GM10847 (cell line): ENCODE results near the gene ZCCHC2.
A peak's percentile ranks its signal among the peaks of the same experiment; 100 is the strongest.

Experiments
- POLR2A ChIP-seq: IDR thresholded peaks from 2 replicates; pipeline ENCODE4 v1.6.1; 2011; ENCODE audit not compliant: insufficient read length; ENCODE audit errors: extremely low read depth

Gene ZCCHC2

DNA sequence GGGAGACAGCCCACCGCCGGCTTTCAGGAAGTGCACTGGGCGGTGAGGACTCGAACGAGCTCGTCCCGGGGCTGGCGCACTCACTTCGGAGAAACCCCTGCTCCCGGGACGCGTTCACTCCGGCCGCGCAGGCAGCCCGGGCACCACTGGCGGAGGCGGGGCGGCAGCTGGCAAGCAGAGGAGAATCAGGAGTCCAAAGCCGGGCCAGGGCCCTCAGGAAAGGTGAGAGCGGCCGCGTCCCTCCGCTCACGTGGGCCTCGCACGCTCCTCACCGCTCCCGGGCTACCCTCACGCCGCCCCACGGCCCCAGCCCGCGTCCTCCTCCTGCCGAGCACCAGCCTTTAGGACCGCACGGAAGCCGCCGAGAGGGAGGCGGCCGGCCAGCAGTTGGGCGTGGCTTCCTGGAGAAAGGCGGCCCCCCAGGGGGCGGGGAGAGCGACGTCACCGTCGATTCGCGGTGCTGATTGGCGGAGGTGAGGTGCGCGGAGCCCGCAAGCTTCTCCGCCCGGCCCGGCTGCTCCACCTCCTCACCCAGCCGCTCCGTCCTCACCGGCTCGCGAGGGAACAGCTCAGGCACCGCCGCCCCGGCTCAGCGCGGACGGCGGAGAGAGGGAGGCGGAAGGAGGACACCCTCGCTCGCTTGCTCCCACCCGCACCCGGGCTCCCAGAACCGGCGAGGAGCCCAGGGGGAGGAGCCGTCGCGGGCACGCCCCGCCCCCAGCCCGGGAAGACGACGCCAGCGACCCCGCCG is at the start of gene ZCCHC2:
TSS of gene ZCCHC2 (plus strand) at position 522 of the 751 bp plus-strand sequence. CDS start 400 bp downstream, outside the sequence.
- TF ChIP-seq POLR2A = peak; percentile 62

DNA sequence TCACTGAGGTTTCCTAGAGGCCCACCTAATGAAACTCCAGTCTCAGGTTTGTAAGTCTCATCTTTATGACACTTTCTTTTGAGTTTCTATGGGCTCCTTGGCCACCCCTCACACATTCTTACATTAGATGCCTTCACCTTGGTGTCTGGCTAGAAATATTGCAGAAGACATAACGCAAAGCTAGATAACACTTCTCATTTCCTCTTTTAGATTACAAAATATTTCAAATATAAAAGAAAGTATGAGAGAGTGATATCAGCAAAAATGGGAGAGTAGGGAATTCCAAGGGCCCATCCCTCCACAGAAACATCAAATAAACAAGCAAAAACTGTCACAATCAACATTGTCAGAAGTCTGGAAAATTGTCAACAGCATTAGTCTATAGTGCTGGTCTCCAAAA is 43.3 kb upstream of the ZCCHC2 start:
- no peak for TF ChIP-seq POLR2A

- TF ChIP-seq POLR2A = no peak
Observed at GRCh38 chr18:62480927-62481326, 41.9 kb upstream of the ZCCHC2 start.

- no peak for TF ChIP-seq POLR2A
Observed at GRCh38 chr18:62484941-62485340, 37.9 kb upstream of the ZCCHC2 start.

DNA sequence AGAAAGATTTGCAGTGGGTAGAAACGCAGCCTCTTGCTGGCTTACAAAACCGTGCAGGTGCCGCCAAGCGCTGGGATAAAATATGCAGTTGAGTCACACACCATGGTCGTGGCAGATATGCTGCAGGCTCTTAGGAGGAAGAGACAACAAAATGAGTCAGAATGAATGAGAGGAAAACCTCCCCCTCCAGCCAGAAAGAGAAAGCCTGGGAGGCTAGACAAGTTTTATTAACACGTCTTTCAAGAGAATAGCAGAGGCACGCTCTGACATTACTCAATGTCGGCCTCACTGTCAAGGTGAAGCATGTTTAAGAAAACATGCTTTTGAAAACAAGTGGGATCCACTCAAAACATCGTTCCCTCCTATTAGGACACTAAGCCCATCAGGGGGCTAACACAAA is 37.1 kb upstream of the ZCCHC2 start:
- no peak for TF ChIP-seq POLR2A

- TF ChIP-seq POLR2A = no peak
Observed at GRCh38 chr18:62486290-62486964, 36.4 kb upstream of the ZCCHC2 start.

GRCh38 chr18:62487161-62487560 is 35.7 kb upstream of the ZCCHC2 start:
- TF ChIP-seq POLR2A = no peak

GRCh38 chr18:62490967-62491695 is 31.7 kb upstream of the ZCCHC2 start:
- no peak for TF ChIP-seq POLR2A

- TF ChIP-seq POLR2A = no peak
Observed at GRCh38 chr18:62493033-62493862, 29.6 kb upstream of the ZCCHC2 start.

DNA sequence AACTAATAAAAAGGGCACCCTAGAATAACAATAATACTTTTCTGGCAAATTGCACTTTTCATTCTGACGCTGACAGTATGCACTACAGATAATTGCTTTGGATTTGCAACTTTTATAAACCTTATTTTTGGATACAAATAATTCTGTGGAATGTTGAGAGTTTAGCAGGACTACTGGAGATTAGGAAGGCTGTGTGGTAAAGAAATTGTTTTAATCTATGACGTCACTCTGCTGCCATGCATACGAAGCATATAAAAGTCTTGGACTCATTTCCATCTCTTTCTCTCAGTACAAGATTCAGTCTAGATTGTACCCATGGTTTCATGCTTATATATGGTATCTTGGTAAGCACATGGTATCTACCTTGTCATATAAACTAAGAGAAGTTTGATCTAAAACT is 28.1 kb upstream of the ZCCHC2 start:
- TF ChIP-seq POLR2A = no peak

DNA sequence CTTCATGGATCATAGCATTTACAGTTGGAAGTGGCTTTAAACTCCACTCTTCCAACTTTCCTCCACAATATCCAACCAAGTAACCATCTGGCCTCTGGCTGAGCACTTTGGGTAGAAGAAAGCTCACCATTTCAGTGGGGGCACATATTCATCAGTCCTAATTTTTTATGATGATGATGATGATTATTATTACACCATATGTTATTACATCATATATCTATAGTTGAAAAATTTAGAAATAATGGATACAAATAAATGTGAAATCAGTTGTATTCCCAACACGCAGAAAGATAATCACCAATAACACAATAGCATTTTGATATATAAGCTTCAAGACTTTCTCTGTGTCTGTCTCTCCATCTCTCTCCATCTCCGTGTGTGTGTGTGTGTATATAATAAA is 26.6 kb upstream of the ZCCHC2 start:
- no peak for TF ChIP-seq POLR2A

DNA sequence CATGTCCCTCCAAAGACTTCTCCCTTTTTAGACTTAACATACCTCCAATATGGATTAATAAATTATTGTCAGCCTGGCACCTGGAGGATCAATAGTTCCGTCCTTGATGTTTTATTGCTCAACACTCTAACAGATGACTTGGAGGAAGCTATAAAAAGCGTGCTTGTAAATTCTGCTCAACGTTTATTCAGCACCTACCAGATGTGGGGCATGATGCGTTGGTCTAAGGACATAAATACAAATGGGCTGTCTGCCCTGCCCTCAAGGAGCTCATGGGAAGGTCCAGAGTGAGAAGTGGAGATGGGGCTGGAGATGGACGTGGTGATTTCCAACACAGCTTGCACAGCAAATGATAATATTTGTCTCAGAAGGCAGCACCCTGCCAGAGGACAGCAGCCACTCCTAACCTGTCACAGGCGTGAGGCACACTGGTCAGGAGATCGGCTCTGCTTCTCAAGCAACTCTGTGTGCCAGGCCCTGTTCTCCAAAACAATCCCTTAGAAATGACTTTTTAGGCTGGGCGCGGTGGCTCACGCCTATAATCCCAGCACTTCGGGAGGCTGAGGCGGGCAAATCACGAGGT is 25.5 kb upstream of the ZCCHC2 start:
- TF ChIP-seq POLR2A = no peak

- TF ChIP-seq POLR2A = no peak
Observed at GRCh38 chr18:62498616-62499262, 24.1 kb upstream of the ZCCHC2 start.

- TF ChIP-seq POLR2A = no peak
Observed at GRCh38 chr18:62499263-62499650, 23.6 kb upstream of the ZCCHC2 start.

- TF ChIP-seq POLR2A = no peak
Observed at GRCh38 chr18:62500174-62500573, 22.7 kb upstream of the ZCCHC2 start.
